ENCODE measurements around the gene FBXL13.

DNA sequence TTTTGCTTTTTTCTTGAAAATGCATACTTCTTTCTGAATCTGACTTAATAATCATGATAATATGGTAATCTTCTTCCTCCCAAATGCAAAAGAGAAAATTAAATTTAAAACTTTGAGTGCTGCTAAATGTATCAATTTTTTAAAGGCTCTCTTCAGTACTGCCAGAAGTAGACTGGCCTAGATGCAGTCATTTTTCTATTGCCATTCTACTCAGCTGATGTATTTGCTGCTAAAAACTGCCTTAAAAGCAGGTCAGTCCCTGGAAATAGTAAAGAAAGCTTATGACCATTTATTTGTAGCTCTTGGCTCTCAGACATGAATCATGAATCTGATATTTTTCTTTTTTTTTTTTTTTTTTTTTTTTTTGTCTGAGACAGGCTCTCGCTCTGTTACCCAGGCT, 45.8 kb upstream of the FBXL13 start:
- TF ChIP-seq, protein P1, sequence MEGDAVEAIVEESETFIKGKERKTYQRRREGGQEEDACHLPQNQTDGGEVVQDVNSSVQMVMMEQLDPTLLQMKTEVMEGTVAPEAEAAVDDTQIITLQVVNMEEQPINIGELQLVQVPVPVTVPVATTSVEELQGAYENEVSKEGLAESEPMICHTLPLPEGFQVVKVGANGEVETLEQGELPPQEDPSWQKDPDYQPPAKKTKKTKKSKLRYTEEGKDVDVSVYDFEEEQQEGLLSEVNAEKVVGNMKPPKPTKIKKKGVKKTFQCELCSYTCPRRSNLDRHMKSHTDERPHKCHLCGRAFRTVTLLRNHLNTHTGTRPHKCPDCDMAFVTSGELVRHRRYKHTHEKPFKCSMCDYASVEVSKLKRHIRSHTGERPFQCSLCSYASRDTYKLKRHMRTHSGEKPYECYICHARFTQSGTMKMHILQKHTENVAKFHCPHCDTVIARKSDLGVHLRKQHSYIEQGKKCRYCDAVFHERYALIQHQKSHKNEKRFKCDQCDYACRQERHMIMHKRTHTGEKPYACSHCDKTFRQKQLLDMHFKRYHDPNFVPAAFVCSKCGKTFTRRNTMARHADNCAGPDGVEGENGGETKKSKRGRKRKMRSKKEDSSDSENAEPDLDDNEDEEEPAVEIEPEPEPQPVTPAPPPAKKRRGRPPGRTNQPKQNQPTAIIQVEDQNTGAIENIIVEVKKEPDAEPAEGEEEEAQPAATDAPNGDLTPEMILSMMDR (IDR thresholded peaks at IDR 0.05; ENCODE audit: low read length), result no peak
- no peak for TF ChIP-seq EZH2 (IDR thresholded peaks at IDR 0.05; ENCODE audit: borderline replicate concordance, low read length)
